ENCODE results near the gene CX3CL1.
"Not testable (repeated sequence)": the region's sequence is repeated elsewhere in the genome, so short reads cannot be mapped to it uniquely, and the experiment has no call there.

The CX3CL1 gene

GRCh38 chr16:57343221-57343620 lies 29.1 kb upstream of the CX3CL1 start:
- Histone ChIP-seq H3K9me2 (replicated peaks; ENCODE audit: low read depth, low read length) (no peaks in the 10 kb centered on the region), H3K36me3 (ENCODE audit: insufficient read depth, low read length) (no peaks in the 10 kb centered on the region), H3K9ac (ENCODE audit: low read depth, low read length, poor library complexity, severe bottlenecking) (no peak overlapping the region), H3F3A (ENCODE audit: low read depth) (no peaks in the 10 kb centered on the region), H4K20me1 (ENCODE audit: insufficient read depth, low read length, poor library complexity, severe bottlenecking) (no peaks in the 10 kb centered on the region), H3K9me3 (ENCODE audit: insufficient read depth, low read depth, low read length) (no peaks in the 10 kb centered on the region), H3K4me1 (ENCODE audit: insufficient read depth, low read length, poor library complexity, severe bottlenecking) (no peaks in the 10 kb centered on the region), H3K79me2 (ENCODE audit: insufficient read depth, low read length) (no peaks in the 10 kb centered on the region), H3K27me3 (ENCODE audit: insufficient read depth, low read length, poor library complexity, severe bottlenecking) (peaks cover 17% of the 10 kb centered on the region), H3K4me2 (ENCODE audit: low read depth, low read length, poor library complexity, severe bottlenecking) (no peak overlapping the region), H2AFZ (ENCODE audit: low read length) (no peak overlapping the region), H3K4me3 (ENCODE audit: low read length, poor library complexity, severe bottlenecking) (no peak overlapping the region)
- TF ChIP-seq CTCF (conservative IDR thresholded peaks at IDR 0.05; ENCODE audit: low read length) = no peak
- TF ChIP-seq EZH2phosphoT487 (IDR thresholded peaks at IDR 0.05; ENCODE audit: borderline replicate concordance) = no peak

- not testable (repeated sequence) for H3K4me3 ChIP-seq (ENCODE audit: low read length, poor library complexity, severe bottlenecking); H4K20me1 ChIP-seq (ENCODE audit: insufficient read depth, low read length, poor library complexity, severe bottlenecking); H3F3A ChIP-seq (ENCODE audit: low read depth); H3K79me2 ChIP-seq (ENCODE audit: insufficient read depth, low read length); H2AFZ ChIP-seq (ENCODE audit: low read length); H3K9me2 ChIP-seq (replicated peaks; ENCODE audit: low read depth, low read length); H3K9ac ChIP-seq (ENCODE audit: low read depth, low read length, poor library complexity, severe bottlenecking); H3K36me3 ChIP-seq (ENCODE audit: insufficient read depth, low read length); H3K4me2 ChIP-seq (ENCODE audit: low read depth, low read length, poor library complexity, severe bottlenecking); H3K9me3 ChIP-seq (ENCODE audit: insufficient read depth, low read depth, low read length); H3K4me1 ChIP-seq (ENCODE audit: insufficient read depth, low read length, poor library complexity, severe bottlenecking)
- peaks cover 17% of the 10 kb centered on the region for H3K27me3 ChIP-seq (ENCODE audit: insufficient read depth, low read length, poor library complexity, severe bottlenecking)
Observed at GRCh38 chr16:57344094-57344493, 28.2 kb upstream of the CX3CL1 start.

GRCh38 chr16:57345021-57345420 lies 27.3 kb upstream of the CX3CL1 start:
- TF ChIP-seq EZH2phosphoT487 (IDR thresholded peaks at IDR 0.05; ENCODE audit: borderline replicate concordance) (no peak), CTCF (conservative IDR thresholded peaks at IDR 0.05; ENCODE audit: low read length) (no peak)

GRCh38 chr16:57345666-57346204 lies 26.6 kb upstream of the CX3CL1 start:
- TF ChIP-seq CTCF (conservative IDR thresholded peaks at IDR 0.05; ENCODE audit: low read length) = no peak
- no peak for TF ChIP-seq EZH2phosphoT487 (IDR thresholded peaks at IDR 0.05; ENCODE audit: borderline replicate concordance)
- Histone ChIP-seq H3F3A (ENCODE audit: low read depth) (no peaks in the 10 kb centered on the region), H3K27me3 (ENCODE audit: insufficient read depth, low read length, poor library complexity, severe bottlenecking) (peaks cover 17% of the 10 kb centered on the region), H3K36me3 (ENCODE audit: insufficient read depth, low read length) (no peaks in the 10 kb centered on the region), H4K20me1 (ENCODE audit: insufficient read depth, low read length, poor library complexity, severe bottlenecking) (no peaks in the 10 kb centered on the region), H3K79me2 (ENCODE audit: insufficient read depth, low read length) (no peaks in the 10 kb centered on the region), H3K4me2 (ENCODE audit: low read depth, low read length, poor library complexity, severe bottlenecking) (no peak overlapping the region), H2AFZ (ENCODE audit: low read length) (no peak overlapping the region), H3K4me1 (ENCODE audit: insufficient read depth, low read length, poor library complexity, severe bottlenecking) (no peaks in the 10 kb centered on the region), H3K4me3 (ENCODE audit: low read length, poor library complexity, severe bottlenecking) (no peak overlapping the region), H3K9ac (ENCODE audit: low read depth, low read length, poor library complexity, severe bottlenecking) (no peak overlapping the region), H3K9me2 (replicated peaks; ENCODE audit: low read depth, low read length) (no peaks in the 10 kb centered on the region), H3K9me3 (ENCODE audit: insufficient read depth, low read depth, low read length) (no peaks in the 10 kb centered on the region)

More at GRCh38 chr16:57345021-57345420, 27.3 kb upstream of the CX3CL1 start:
- Histone ChIP-seq H3K79me2 (ENCODE audit: insufficient read depth, low read length) (no peaks in the 10 kb centered on the region), H3K9me2 (replicated peaks; ENCODE audit: low read depth, low read length) (no peaks in the 10 kb centered on the region), H4K20me1 (ENCODE audit: insufficient read depth, low read length, poor library complexity, severe bottlenecking) (no peaks in the 10 kb centered on the region), H3K4me2 (ENCODE audit: low read depth, low read length, poor library complexity, severe bottlenecking) (no peak overlapping the region), H3K4me1 (ENCODE audit: insufficient read depth, low read length, poor library complexity, severe bottlenecking) (no peaks in the 10 kb centered on the region), H3K36me3 (ENCODE audit: insufficient read depth, low read length) (no peaks in the 10 kb centered on the region), H3K27me3 (ENCODE audit: insufficient read depth, low read length, poor library complexity, severe bottlenecking) (peaks cover 17% of the 10 kb centered on the region), H3K9ac (ENCODE audit: low read depth, low read length, poor library complexity, severe bottlenecking) (no peak overlapping the region), H3K4me3 (ENCODE audit: low read length, poor library complexity, severe bottlenecking) (no peak overlapping the region), H2AFZ (ENCODE audit: low read length) (no peak overlapping the region), H3K9me3 (ENCODE audit: insufficient read depth, low read depth, low read length) (no peaks in the 10 kb centered on the region), H3F3A (ENCODE audit: low read depth) (no peaks in the 10 kb centered on the region)

All from Loucy (cell line).